ENCODE data around the gene STK36.
"Not testable (repeated sequence)": the region's sequence is repeated elsewhere in the genome, so short reads cannot be mapped to it uniquely, and the experiment has no call there.

STK36 gene

GRCh38 chr2:218662377-218662776, 9.5 kb upstream of the STK36 start:
- no peak for DNase-seq

GRCh38 chr2:218662827-218663226, 9.1 kb upstream of the STK36 start:
- DNase-seq = no peak

DNA sequence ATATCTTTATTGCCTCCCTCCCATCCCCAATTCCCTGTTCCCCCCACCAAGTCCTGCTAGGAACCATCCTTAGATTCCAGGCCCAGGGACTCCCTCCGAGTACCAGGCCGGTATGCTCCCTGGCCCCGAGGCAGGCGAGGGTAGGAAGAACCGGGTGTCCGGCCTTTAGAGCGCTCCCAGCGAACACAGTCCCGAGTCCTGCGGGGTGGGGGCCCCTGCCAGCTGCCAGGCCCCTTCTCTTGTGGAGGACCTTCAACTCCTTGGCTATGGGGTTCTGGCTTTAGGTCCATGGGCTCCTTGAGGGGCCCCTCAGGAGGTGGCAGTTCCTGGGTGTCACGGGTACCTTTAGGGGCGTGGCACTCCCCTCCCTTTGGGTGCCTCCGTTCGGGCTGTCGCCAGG, 8.0 kb upstream of the STK36 start:
- DNase-seq = no peak

GRCh38 chr2:218664653-218665052, 7.2 kb upstream of the STK36 start:
- DNase-seq = no peak

- no peak for DNase-seq
Observed at GRCh38 chr2:218671097-218671653, 711 bp upstream of the STK36 start.

GRCh38 chr2:218679119-218679518, 7.2 kb downstream of the STK36 start:
- DNase-seq = no peak

DNA sequence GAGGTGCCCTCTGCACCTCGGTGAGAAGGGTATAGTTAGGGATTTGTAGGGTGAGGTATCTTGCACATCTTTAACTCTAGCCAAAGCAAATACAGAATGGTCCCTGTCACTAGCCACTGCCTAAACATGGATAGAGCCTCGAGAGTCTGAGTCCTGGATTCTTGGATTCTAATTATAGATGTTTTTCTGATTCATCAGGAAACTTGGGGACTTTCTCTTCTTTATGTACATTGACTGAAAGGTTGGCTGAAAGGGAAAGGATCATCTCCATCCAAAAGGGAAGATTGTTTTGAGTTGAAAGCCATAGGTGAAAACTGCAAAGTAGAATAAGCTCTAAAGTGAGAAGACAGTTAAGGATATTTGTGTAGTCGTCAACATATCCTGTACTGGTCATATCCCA, 8.2 kb downstream of the STK36 start:
- no peak for DNase-seq

GRCh38 chr2:218687400-218688060, 15.6 kb downstream of the STK36 start:
- DNase-seq = not testable (repeated sequence)

GRCh38 chr2:218691234-218691633, 19.3 kb downstream of the STK36 start:
- no peak for DNase-seq

DNA sequence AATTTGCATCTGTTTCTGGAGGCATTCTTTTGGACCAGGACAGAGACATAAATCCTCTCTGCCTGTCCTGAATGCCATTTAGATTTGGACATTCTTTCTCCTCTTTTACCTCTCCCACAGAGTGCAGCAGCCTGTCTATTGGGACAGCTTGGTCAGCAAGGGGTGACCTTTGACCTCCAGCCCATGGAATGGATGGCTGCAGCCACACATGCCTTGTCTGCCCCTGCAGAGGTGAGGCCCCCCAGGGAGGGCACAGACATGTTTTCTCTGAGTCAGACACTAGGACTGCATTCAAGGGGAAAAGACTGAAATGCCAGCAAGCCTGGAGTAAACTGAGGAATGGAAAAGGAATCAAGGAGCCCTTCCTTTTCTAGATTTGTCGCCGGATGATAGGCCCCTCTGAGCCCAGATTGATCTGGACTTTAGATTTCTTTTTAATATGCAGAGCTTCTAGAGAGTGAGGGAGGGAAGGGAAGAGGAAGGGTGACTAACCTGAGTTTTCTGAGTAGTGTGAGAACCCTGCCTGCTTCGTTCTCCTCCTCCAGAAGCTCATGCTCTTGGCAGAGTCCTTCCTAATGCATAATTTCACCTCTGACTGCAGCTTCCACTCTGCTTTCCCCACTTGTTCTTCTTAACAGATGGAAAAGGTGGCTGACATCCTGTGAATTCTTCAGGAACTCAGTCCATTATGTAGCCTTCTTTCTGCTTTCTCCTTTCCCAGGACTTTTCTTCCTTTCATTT, 22.7 kb downstream of the STK36 start:
- DNase-seq = no peak

GRCh38 chr2:218698885-218699284, 27.0 kb downstream of the STK36 start:
- no peak for DNase-seq

- DNase-seq = no peak
Observed at GRCh38 chr2:218701806-218702205, 29.9 kb downstream of the STK36 start.

GRCh38 chr2:218703341-218703740, 31.5 kb downstream of the STK36 start:
- DNase-seq = no peak

- no peak for DNase-seq
Observed at GRCh38 chr2:218708086-218708485, 36.2 kb downstream of the STK36 start.

DNA sequence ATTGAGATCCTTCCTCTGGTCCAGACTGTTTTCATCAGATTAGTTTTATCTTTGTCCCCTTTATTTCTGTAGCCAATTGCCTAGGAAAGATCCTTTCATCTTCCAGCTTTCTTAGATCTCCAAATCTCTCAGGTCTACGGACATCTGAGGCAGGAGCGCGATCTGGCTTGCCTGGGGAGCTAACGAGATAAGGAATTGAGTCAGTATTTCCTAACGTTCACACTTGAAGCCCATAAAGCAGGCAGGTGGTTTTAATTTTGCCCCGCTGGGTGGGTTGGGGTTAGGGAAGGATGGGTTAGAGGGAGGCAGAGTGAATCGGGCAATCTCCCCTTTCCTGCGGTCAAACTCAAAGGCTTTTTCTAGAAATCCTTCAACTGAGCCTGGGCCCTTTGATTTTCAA, 38.0 kb downstream of the STK36 start:
- no peak for DNase-seq

DNA sequence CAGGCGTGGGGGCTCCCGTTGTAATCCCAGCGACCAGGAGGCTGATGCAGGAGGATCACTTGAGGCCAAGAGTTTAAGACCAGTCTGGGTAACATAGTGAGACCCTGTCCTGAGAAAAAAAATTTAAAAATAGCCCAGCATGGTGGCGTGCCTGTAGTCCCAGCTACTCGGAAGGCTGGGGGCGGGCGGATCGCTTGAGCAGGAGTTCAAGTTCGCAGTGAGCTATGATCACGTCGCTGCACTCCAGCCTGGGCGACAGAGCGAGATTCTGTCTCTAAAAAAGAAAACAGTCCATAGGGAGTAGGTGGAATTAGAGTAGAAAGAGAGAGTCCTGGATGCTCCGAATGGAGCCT, 38.4 kb downstream of the STK36 start:
- DNase-seq = no peak

DNA sequence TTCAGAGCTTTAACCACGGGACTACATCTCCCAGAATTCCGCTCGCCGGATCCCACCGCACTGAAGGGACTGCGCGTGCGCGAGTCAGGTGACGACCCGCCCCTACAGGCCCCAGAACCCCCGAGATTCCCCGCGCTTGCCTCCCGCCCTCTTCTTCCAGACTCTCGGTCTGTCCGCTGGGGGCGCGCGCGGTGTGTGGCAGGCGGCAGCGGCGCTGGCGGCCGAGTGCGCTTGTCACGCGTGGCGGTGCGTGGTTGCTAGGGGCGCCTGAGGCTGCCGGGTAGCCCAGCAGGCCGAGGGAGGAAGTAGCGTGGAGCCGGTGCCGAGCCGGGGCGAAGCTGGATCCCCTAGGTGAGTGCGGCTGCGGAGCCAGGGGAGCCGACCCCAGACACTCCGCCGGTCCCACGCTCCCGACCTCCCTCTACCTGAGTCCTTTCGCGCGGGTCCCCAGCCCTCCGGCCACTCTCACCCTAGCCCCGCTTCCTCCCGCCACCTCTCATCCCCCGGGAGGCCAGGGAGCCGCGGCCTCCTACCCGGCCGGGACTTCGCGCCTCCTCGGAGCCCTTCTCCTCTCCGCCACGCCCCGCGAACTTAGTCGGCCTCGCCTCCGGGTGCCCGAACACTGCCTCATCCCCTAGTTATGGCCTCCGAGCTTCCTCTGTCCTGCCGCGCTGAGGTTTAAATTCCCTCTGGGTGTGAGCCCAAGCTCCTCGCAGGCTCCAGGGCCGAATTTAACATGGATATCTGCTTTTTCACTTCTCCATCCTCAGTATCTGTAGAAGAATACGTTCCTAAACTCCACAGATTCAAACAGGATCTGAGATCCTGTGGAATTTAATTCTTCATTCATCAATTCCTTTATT, 39.0 kb downstream of the STK36 start, which contains the start of gene TTLL4:
Gene TTLL4 (plus strand): TSS at position 149 of the 863 bp plus-strand sequence. CDS start 26,842 bp downstream, outside the sequence.
- DNase-seq = peak; percentile 95

DNA sequence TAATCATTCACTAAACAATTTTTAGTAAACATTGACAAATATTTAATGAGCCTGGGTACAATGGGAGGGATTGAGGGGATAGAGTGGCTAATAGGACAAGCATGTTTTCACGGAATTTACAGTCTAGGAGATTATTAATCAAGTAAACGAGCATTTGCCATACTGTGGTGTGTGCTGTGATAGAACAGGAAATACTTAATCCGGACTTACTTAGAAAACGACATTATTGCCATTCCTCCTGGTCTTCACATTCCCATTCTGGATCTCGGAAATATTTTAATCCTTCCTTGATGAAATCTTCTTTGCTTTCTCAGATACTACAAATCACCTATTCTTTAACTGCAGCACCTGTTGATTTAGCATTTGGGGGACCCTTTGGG, 39.7 kb downstream of the STK36 start:
- DNase-seq = no peak

DNA sequence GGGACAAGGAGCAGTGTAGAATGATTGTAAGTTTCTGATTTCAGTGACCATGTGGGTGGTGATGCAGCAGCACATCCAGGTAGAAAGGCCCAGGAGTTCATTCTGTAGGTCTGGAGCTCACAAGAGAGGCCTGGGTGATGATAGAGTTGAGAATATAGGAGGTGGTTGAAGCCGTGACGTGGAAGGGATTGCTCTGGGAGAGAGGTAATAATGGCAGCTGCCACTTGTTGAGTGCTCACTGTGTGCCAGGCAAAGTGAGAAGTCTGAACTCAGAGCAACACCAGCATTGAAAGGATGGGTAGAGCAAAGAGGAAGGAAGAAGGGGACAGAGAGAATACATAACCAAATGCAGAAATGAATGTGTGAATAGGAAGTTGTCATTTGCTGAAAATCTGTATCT, 42.0 kb downstream of the STK36 start:
- no peak for DNase-seq

DNA sequence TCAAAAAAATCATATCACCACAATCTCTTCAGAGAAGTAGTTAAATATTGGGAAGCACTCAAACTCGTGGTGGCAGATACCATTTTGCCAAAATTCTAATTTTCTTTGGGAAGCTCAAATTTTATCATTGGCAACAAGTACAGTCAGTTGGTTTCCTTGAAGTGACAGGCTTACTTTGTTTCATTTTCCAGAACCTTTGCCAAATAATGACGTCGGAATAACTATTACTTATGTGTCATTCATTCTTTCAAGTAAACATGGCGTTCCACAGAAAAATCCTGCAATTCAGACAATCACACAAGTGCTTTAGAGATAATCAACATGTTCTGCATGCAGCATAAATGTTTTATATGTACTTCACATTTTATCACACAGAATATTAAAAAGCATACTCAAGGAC, 44.2 kb downstream of the STK36 start:
- no peak for DNase-seq

GRCh38 chr2:218717262-218717661, 45.4 kb downstream of the STK36 start:
- DNase-seq = no peak

- no peak for DNase-seq
Observed at GRCh38 chr2:218718058-218718457, 46.2 kb downstream of the STK36 start.

DNA sequence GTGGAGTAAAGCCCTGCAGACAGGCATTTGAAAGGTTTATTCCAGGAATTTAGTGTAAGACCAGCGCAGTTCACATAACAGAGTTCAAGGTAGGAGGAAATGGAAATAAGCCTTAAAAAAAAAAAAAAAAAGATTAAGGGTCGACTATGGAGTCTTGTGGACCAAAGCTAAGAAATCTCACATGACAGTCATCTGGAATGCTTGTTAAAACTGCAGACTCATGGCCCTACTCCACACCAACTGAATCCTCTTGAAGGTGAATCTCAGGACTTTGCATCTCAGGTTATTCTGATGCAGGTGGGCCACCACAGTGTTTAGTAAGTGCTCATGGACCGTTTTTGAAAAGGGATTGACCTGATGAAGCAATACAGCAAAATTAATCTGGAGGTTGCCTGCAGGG, 47.6 kb downstream of the STK36 start:
- DNase-seq = no peak

All from NCI-H1048 (cell line).